NCI-H2107 (cell line): ENCODE results near the gene PRCD.

Experiments
- DNase-seq: peaks from one replicate; lab custom pipeline; 2025; lab: John Stamatoyannopoulos, UW

The PRCD gene

GRCh38 chr17:76570877-76571471 is 31.1 kb downstream of the PRCD start:
- no peak for DNase-seq

DNA sequence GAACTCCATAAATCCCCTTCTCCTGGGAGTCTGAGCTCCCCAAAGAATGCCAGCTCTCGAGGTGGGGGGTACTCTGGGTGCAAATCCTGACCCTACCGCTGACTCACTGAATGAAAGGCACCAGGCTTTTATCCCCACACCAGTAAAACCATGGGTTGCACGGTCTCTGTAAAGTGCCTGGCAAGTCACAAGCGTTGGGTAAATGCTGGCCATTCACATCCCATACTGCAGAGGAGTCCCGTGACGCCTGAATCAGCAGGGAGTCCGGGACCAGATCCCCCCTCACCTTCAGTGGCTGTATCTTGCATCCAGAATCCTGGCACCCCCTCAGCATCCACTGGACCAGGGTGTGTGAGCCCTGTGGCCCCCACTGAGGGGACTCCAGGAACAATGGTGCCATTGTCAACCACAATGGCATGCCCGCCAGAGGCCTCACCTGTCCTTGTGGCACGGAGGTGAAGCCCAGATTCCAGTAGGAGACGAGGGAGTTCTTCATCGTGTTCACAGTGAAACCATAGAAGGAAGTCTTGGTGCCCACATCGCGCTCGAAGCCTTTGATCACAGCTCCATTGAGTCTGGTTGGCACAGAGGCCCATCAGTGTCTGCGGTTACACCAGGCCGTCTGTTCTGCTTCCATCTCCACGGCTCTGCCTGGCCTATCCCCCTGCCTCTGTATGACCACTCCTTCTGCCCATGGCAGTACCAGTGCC is 32.5 kb downstream of the PRCD start:
- no peak for DNase-seq

DNA sequence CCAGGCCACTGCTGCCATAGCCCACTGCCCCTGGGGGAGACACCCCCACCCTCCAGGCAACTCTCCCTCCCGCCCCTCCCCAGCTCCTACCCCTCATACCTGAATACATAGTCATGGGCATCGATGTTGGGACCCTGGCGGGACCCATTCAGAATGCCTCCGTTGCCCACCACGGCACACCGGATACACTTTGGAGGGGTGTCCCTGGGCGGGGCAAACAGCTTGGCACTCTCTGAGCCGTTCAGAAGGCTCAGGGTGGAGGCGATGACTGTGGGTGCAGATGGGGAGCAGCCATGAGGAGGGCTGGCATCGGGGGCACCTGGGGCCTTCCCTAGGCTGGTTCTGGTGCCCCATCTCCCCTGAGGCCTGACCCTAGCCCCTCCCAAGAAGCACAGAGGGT is 33.3 kb downstream of the PRCD start:
- no peak for DNase-seq

- no peak for DNase-seq
Measured at GRCh38 chr17:76574166-76574565, 34.3 kb downstream of the PRCD start.

DNA sequence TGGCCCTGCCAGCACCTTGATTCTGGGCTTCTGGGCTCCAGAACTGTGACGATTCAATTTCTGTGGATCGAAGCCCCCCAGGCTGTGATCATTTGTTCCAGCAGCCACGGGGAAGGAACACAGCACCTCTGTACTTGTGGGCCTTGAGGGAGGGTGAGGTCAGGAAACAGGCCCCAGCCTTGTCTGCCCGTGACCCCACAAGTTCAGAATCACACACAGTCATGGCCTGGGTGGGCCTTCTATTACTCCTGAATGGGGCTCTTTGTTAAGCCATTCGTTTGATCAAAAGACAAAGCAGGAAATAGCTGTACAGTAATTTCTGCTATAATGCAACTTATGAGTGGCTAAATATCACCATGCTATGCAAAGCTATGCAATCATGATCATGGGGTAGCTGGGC is 35.7 kb downstream of the PRCD start:
- no peak for DNase-seq

DNA sequence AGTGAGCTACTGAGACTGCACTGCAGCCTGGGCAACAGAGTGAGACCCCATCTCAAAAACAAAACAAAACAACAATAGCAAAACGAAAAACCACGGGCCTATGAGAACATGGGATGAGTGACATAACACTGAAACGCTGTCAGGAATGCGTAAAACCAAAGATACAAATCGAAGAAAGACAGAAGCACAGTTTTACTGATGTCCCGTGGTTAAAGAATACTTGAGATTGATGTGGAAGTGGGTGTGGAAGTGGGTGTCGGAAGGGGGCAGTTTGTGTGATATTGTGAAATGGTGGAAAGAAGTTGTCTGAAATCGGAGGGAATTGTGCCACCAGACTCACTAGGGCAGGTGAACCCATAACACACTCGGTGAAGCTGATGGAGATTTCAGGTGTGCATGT is 36.3 kb downstream of the PRCD start:
- DNase-seq = no peak

- DNase-seq = no peak
Measured at GRCh38 chr17:76577876-76578275, 38.0 kb downstream of the PRCD start.

DNA sequence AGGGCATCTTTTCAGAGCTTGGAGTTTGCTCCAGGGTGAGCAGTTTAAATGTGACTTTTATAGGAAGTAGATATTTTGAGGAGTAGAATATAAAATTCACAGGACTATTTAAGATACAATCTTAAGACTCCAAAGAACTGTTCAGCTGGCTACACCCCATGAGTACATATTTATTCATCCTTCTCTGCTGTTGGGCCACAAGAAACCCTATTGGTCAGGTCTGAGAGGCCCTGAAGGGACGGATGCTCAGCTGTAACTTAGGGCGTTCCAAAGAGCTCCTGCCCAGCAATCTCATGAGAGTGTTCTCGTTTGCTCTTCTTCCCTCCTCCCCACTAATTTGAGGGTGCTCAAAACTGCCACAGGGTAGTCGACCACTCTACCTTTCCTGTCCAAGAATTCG is 38.5 kb downstream of the PRCD start:
- DNase-seq = no peak

GRCh38 chr17:76579281-76579680 is 39.4 kb downstream of the PRCD start:
- no peak for DNase-seq

GRCh38 chr17:76581515-76581914 is 41.7 kb downstream of the PRCD start:
- no peak for DNase-seq

DNA sequence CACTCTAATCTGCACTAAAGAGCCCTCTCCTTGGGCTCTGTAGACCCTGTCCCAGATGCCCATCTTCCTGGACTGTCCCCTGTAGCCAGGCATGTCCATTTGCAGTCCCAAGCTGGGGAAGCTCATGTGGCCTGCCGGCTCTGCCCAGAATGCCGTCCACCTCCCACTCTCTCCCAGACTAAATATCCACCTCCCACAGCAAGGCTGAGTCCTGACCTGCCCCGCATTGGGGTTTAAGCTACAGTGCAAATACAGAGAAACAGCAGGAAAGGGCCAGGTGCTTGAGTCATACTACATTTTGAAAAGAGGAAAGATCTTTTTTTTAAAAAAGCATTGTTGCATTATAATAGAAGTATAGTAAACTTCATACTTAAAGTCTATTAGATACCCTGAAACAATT is 42.8 kb downstream of the PRCD start:
- DNase-seq = no peak

- no peak for DNase-seq
Measured at GRCh38 chr17:76584427-76585032, 44.7 kb downstream of the PRCD start.

- no peak for DNase-seq
Measured at GRCh38 chr17:76585033-76585648, 45.3 kb downstream of the PRCD start.

DNA sequence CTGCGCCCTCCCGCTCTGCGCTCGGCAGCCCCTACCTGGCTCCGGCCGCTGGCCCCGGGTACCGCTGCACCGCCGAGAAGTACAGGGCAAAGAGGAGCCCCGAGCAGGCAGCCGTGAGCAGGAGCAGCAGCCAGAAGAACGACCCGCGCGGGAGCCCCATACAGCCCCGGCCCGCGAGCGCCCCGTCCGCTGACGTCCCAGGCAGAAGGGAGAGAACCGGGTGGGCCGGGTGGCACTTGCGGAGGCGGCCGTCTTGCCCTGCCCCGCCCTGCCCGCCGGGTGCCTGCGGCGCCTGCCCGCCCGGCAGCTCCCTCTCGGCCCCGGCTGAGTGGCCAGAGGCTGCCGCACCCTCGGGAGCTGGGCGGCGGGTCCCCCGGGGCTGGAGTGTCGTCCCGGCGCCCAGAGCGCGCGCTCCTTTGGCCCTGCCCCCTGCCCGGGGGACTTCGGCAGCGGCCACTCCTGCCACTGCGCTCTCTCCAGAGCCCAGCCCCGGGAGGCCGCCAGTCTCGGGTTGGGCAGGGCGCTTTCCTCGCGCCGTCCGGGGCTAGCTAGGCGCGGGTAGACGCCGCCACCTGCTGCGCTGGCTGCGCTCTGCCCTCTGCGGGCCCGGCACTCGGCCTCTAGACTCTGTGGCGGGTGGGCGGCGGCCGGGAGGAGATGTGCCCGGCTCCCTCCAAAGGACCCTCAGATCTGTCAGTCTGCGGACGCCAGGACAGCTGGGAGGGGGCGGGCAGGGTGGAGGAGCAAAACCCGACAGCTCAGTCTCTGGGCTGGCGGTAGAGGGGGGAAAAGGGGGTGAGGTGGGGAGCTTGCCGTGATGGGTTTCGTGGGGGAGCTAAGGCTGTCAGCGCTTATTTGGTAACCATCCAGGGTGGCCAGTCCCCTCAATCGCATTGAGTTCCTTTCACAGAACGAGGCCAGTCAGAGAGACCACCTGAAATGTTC is 46.1 kb downstream of the PRCD start, which contains the start of gene ST6GALNAC2:
TSS of gene ST6GALNAC2 (minus strand) at position 212 of the 945 bp plus-strand sequence. CDS start at position 160, 52 bp downstream.
- no peak for DNase-seq

- peak; percentile 26 for DNase-seq
Measured at GRCh38 chr17:76586741-76587487, 47.1 kb downstream of the PRCD start.

- no peak for DNase-seq
Measured at GRCh38 chr17:76588182-76588581, 48.3 kb downstream of the PRCD start.

DNA sequence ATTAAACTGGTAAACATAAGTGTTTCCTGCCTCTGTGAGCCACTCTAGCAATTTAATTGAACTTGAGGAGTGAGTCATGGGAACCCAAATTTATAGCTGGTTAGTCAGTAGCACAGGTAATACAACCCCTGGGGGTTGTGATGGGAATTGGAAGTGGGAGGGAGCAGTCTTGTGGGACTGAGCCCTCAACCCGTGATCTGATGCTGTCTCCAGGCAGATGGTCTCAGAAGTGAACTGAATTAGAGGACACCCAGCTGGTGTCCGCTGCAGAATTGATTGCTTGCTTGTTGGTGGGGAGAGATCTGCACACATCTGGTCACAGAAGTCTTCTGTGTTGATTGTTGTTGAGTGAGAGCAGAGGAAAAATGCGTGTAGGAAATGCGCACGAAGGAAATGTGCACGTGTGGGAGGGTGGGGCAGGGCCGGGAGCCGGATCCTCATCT is 53.6 kb downstream of the PRCD start:
- DNase-seq = peak; percentile 83

- no peak for DNase-seq
Measured at GRCh38 chr17:76593959-76594358, 54.1 kb downstream of the PRCD start.

GRCh38 chr17:76594690-76595089 is 54.8 kb downstream of the PRCD start:
- DNase-seq = no peak
